Left lung (tissue), 10 donors: ENCODE measurements around the gene KRT36. TPM values are rescaled to one million over a fixed set of nuclear protein-coding genes. Genes with fewer than 3 reads are reported as not detected.

ENCODE experiments used
- ATAC-seq: fragments of 200-7000 bp; cut with Tn5 transposase; one replicate; pipeline ENCODE4 v1.9.1; 2020; ENCODE audit warnings: moderate library complexity
- DNase-seq, 4 donors: peaks; one replicate each; pipeline ENCODE4 v3.0.0-alpha.2; 2013 to 2020
- H3K27ac ChIP-seq, 2 donors: fragments of 200-600 bp; sonication (generic) in 1 of 2; one replicate each; pipeline versions ENCODE4 v1.5.0 to v1.8.0; 2020 to 2021
- H3K27me3 ChIP-seq, 2 donors: fragments of 200-600 bp; sonication (generic) in 1 of 2; one replicate each; pipeline versions ENCODE4 v1.5.0 to v1.8.0; 2020 to 2021
- H3K36me3 ChIP-seq, 2 donors: fragments of 200-600 bp; sonication (generic) in 1 of 2; one replicate each; pipeline versions ENCODE4 v1.5.0 to v1.8.0; 2020 to 2021
- H3K4me1 ChIP-seq, 2 donors: fragments of 200-600 bp; one replicate each; pipeline ENCODE4 v1.8.0; 2021
- H3K4me3 ChIP-seq, 2 donors: fragments of 200-600 bp; sonication (generic) in 1 of 2; one replicate each; pipeline versions ENCODE4 v1.5.0 to v1.8.0; 2020 to 2021; ENCODE audit warnings: mild to moderate bottlenecking in 1 of 2
- H3K9me3 ChIP-seq, 2 donors: fragments of 200-600 bp; sonication (generic) in 1 of 2; one replicate each; pipeline versions ENCODE4 v1.5.0 to v1.8.0; 2020 to 2021
- intact Hi-C, 2 donors: fragments of 100-400 bp; cut with DNase I; formaldehyde crosslinking; loops; one replicate each; pipeline versions ENCODE4 v1.11.2 to v1.14.2; 2022
- polyA plus RNA-seq, 6 donors: library from polyadenylated mRNA; unstranded; fragments of 120-200 nt; gene quantifications; one replicate each; pipeline ENCODE4 v1.2.1, GENCODE V29; 2013; ENCODE audit not compliant: insufficient read length in 6 of 6
- total RNA-seq, 2 donors: library from RNA; stranded (reverse); fragmentation: NEBNext Ultra II Directional; extraction: Animal tissue kit (Norgen Biotek cat#: 25700); gene quantifications; one replicate each; pipeline ENCODE4 v1.2.1, GENCODE V29; 2021
- TF ChIP-seq, protein P1 (sequence below), 2 donors: fragments of 200-600 bp; sonication (generic) in 1 of 2; IDR thresholded peaks; one replicate each; pipeline versions ENCODE4 v1.5.0 to v1.8.0; 2021; ENCODE audit warnings: antibody characterized with exemption in 2 of 2
- donor health status: DM: no; HTN: yes; CAD: no.
- donor health status: DM: no; HTN: no; CAD: no.

Gene KRT36
- total and polyA plus RNA-seq, 8 donors: not detected

- no peaks in the 10 kb centered on the region for H3K9me3 ChIP-seq
- intact Hi-C loops: no loop called here
These were observed 29.2 kb upstream of the KRT36 start, which contains the start of gene KRT15 for GRCh38 chr17:41518789-41519449. TSS of gene KRT15 (minus strand) at chr17:41518890. CDS start at chr17:41518827, 63 bp downstream.

DNA sequence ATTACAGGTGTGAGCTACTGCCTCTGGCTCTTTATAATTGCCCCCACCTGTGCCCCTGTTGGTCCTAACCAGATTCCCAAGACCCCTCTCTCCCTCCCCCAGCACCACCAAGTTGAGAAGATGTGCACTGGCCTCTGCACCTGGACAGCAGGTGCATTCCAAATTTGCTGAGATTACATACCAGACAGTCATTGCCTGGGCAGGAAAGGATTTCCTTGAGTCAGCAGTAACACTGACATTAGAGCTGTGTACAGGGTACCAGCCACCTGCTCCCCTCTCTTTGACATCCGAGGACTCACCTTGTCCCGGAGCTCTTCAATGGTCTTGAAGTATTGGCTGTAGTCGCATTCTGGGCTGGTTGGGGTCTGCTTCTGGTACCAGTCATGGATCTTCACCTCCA lies 28.3 kb upstream of the KRT36 start:
- H3K4me3 ChIP-seq: no peak overlapping the region
- no peaks in the 10 kb centered on the region for H3K36me3 ChIP-seq
- ATAC-seq (no peak), DNase-seq (no peak)
- peaks cover 0 to 13% of the 10 kb centered on the region in 2 donors for H3K4me1 ChIP-seq
- H3K9me3 ChIP-seq: no peaks in the 10 kb centered on the region
- intact Hi-C loops: no loop called here
- TF ChIP-seq, protein P1, sequence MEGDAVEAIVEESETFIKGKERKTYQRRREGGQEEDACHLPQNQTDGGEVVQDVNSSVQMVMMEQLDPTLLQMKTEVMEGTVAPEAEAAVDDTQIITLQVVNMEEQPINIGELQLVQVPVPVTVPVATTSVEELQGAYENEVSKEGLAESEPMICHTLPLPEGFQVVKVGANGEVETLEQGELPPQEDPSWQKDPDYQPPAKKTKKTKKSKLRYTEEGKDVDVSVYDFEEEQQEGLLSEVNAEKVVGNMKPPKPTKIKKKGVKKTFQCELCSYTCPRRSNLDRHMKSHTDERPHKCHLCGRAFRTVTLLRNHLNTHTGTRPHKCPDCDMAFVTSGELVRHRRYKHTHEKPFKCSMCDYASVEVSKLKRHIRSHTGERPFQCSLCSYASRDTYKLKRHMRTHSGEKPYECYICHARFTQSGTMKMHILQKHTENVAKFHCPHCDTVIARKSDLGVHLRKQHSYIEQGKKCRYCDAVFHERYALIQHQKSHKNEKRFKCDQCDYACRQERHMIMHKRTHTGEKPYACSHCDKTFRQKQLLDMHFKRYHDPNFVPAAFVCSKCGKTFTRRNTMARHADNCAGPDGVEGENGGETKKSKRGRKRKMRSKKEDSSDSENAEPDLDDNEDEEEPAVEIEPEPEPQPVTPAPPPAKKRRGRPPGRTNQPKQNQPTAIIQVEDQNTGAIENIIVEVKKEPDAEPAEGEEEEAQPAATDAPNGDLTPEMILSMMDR (IDR thresholded peaks at IDR 0.05): no peak
- no peak overlapping the region for H3K27ac ChIP-seq
- H3K27me3 ChIP-seq: peaks cover 0 to 29% of the 10 kb centered on the region in 2 donors

More at GRCh38 chr17:41518789-41519449, 29.2 kb upstream of the KRT36 start, which contains the start of gene KRT15:
- TF ChIP-seq, protein P1 (IDR thresholded peaks at IDR 0.05): no peak
- DNase-seq (no peak), ATAC-seq (no peak)
- H3K4me1 ChIP-seq: peaks cover 0 to 16% of the 10 kb centered on the region in 2 donors
- no peak within 1 kb of the TSS for H3K27ac ChIP-seq
- H3K4me3 ChIP-seq: no peak within 1 kb of the TSS
- H3K27me3 ChIP-seq: peaks cover 0 to 29% of the 10 kb centered on the region in 2 donors
- peaks cover 0 to 3% of the 10 kb centered on the region in 2 donors for H3K36me3 ChIP-seq

DNA sequence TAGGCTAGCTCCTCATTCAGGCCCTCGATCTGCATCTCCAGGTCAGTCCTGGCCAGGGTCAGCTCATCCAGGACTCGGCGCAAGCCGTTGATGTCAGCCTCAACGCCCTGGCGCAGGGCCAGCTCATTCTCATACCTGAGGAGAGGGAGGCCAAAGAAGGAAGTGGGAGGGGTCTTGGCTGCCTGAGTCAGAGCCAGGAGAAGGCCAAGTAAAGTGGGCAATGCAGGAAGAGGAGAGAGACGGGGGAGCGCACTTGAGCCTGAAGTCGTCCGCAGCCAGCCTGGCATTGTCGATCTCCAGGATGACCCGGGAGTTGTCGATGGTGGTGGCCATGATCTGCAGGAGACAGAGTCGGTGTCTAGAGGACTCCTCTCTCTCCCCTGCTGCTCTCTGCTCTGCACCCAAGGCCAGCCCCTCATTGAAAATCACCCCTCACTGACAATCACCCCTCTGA lies 27.1 kb upstream of the KRT36 start:
- TF ChIP-seq, protein P1 (IDR thresholded peaks at IDR 0.05): no peak
- Histone ChIP-seq H3K9me3 (no peaks in the 10 kb centered on the region), H3K27ac (no peak overlapping the region), H3K4me3 (no peak overlapping the region), H3K4me1 (peaks cover 0 to 4% of the 10 kb centered on the region in 2 donors), H3K36me3 (no peaks in the 10 kb centered on the region), H3K27me3 (peaks cover 0 to 28% of the 10 kb centered on the region in 2 donors)
- intact Hi-C loops: no loop called here
- DNase-seq: peak in 2 of 4 donors; percentile 75 to 83
- ATAC-seq: peak; percentile 3

- TF ChIP-seq, protein P1 (IDR thresholded peaks at IDR 0.05): no peak
- intact Hi-C loops: no loop called here
These were observed 26.6 kb upstream of the KRT36 start for GRCh38 chr17:41516147-41516829.

DNA sequence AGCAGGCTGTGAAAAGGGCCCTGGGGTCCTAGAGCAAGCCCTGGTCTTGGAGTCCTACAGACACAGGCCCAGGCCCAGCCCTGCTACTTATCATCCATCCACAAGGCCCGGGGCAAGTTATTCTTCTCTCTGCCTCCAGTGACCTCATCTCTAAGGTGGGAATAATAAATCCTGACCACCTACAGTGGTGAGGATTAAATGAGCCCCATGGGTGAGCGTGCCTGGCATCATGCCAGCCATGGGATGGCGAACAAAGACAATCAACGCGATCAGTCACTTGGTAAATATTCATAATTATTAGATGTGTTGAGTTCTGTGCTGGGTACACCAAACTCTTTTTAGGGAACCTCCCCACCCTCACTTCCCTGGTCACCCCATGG lies 23.4 kb upstream of the KRT36 start:
- H3K27me3 ChIP-seq: peaks cover 0 to 24% of the 10 kb centered on the region in 2 donors
- no peak overlapping the region for H3K27ac ChIP-seq
- H3K4me3 ChIP-seq: no peak overlapping the region
- ATAC-seq: no peak
- DNase-seq: peak in 1 of 4 donors; percentile 29
- H3K4me1 ChIP-seq: no peaks in the 10 kb centered on the region
- H3K9me3 ChIP-seq: no peaks in the 10 kb centered on the region
- TF ChIP-seq, protein P1 (IDR thresholded peaks at IDR 0.05): no peak
- intact Hi-C loops: no loop called here
- H3K36me3 ChIP-seq: no peaks in the 10 kb centered on the region

More at GRCh38 chr17:41516147-41516829, 26.6 kb upstream of the KRT36 start:
- peak in 2 of 4 donors; percentile 61 to 69 for DNase-seq
- Histone ChIP-seq H3K4me3 (no peak overlapping the region), H3K9me3 (no peaks in the 10 kb centered on the region), H3K27me3 (peaks cover 0 to 32% of the 10 kb centered on the region in 2 donors), H3K27ac (no peak overlapping the region), H3K4me1 (no peaks in the 10 kb centered on the region), H3K36me3 (no peaks in the 10 kb centered on the region)
- peak; percentile 52 for ATAC-seq
